H9 (cell line): ENCODE results near the gene TSPAN11. TPM values are rescaled to one million over a fixed set of nuclear protein-coding genes. Genes with fewer than 3 reads are reported as not detected.

Experiments used
- DNase-seq: peaks from one replicate; pipeline ENCODE4 v3.0.0-alpha.2; 2017
- H2AFZ ChIP-seq: one replicate; pipeline ENCODE4 v1.6.1; 2013; ENCODE audit warnings: mild to moderate bottlenecking, low read length, control low read depth, moderate library complexity
- H2AK5ac ChIP-seq: 2 replicates; pipeline ENCODE4 v1.6.1; 2013; ENCODE audit warnings: low read length, control low read depth, mixed read lengths; ENCODE audit not compliant: insufficient read length
- H2BK120ac ChIP-seq: one replicate; pipeline ENCODE4 v1.6.1; 2013; ENCODE audit warnings: low read depth, mild to moderate bottlenecking, low read length, control low read depth, inconsistent platforms; ENCODE audit not compliant: poor library complexity, severe bottlenecking
- H2BK12ac ChIP-seq: 2 replicates; pipeline ENCODE4 v1.6.1; 2013; ENCODE audit warnings: low read length, control low read depth, mixed read lengths, low read depth; ENCODE audit not compliant: insufficient read length
- H2BK15ac ChIP-seq: 2 replicates; pipeline ENCODE4 v1.6.1; 2013; ENCODE audit warnings: low read depth, low read length, control low read depth
- H2BK20ac ChIP-seq: one replicate; pipeline ENCODE4 v1.6.1; 2013; ENCODE audit warnings: low read depth, mild to moderate bottlenecking, low read length, control low read depth, inconsistent platforms; ENCODE audit not compliant: poor library complexity, severe bottlenecking
- H2BK5ac ChIP-seq: 2 replicates; pipeline ENCODE4 v1.6.1; 2013; ENCODE audit warnings: low read length, control low read depth, mixed read lengths; ENCODE audit not compliant: insufficient read length
- H3K14ac ChIP-seq: 2 replicates; pipeline ENCODE4 v1.6.1; 2013; ENCODE audit warnings: low read length, control low read depth; ENCODE audit not compliant: insufficient read depth
- H3K18ac ChIP-seq: 2 replicates; pipeline ENCODE4 v1.6.1; 2013; ENCODE audit warnings: low read depth, mild to moderate bottlenecking, mixed read lengths, low read length, control low read depth; ENCODE audit not compliant: insufficient read length
- H3K23ac ChIP-seq: 2 replicates; pipeline ENCODE4 v1.6.1; 2013; ENCODE audit warnings: low read length, control low read depth, mixed read lengths, low read depth; ENCODE audit not compliant: insufficient read length
- H3K23me2 ChIP-seq: 2 replicates; pipeline ENCODE4 v1.6.1; 2013; ENCODE audit warnings: low read depth, mild to moderate bottlenecking, mixed read lengths, low read length, control low read depth; ENCODE audit not compliant: insufficient read length, poor library complexity, severe bottlenecking
- H3K27ac ChIP-seq: 2 replicates; pipeline ENCODE4 v1.5.1; 2013; ENCODE audit warnings: low read length, control low read depth, mixed read lengths, low read depth; ENCODE audit not compliant: insufficient read length
- H3K27me3 ChIP-seq: 2 replicates; pipeline ENCODE4 v1.6.1; 2013; ENCODE audit warnings: low read length, control low read depth, inconsistent platforms; ENCODE audit not compliant: insufficient read depth
- H3K4ac ChIP-seq: 2 replicates; pipeline ENCODE4 v1.6.1; 2013; ENCODE audit warnings: low read depth, mild to moderate bottlenecking, control low read depth, inconsistent platforms, low read length, moderate library complexity
- H3K4me1 ChIP-seq: 2 replicates; pipeline ENCODE4 v1.6.1; 2013; ENCODE audit warnings: low read length, control low read depth, inconsistent platforms; ENCODE audit not compliant: insufficient read depth
- H3K4me2 ChIP-seq: 2 replicates; pipeline ENCODE4 v1.6.1; 2013; ENCODE audit warnings: low read length, control low read depth, mixed read lengths; ENCODE audit not compliant: insufficient read length, insufficient read depth
- H3K56ac ChIP-seq: 2 replicates; pipeline ENCODE4 v1.6.1; 2013; ENCODE audit warnings: low read depth, mild to moderate bottlenecking, mixed read lengths, low read length, control low read depth; ENCODE audit not compliant: insufficient read length
- H3K79me1 ChIP-seq: 2 replicates; pipeline ENCODE4 v1.6.1; 2013; ENCODE audit warnings: low read depth, mild to moderate bottlenecking, moderate library complexity, low read length, control low read depth, inconsistent platforms; ENCODE audit not compliant: insufficient read depth, poor library complexity, severe bottlenecking
- H3K79me2 ChIP-seq: 2 replicates; pipeline ENCODE4 v1.6.1; 2013; ENCODE audit warnings: low read length, control low read depth, inconsistent platforms; ENCODE audit not compliant: insufficient read depth
- H3K9ac ChIP-seq: 2 replicates; pipeline ENCODE4 v1.6.1; 2013; ENCODE audit warnings: low read length, control low read depth, mixed read lengths; ENCODE audit not compliant: insufficient read length; ENCODE audit errors: extremely low read depth
- H3K9me3 ChIP-seq: one replicate; pipeline ENCODE4 v1.6.1; 2013; ENCODE audit warnings: low read depth, low read length, inconsistent platforms; ENCODE audit not compliant: control insufficient read depth
- H3T11ph ChIP-seq: one replicate; pipeline ENCODE4 v1.6.1; 2013; ENCODE audit warnings: mild to moderate bottlenecking, low read length, control low read depth, inconsistent platforms
- H4K20me1 ChIP-seq: one replicate; pipeline ENCODE4 v1.6.1; 2013; ENCODE audit not compliant: control insufficient read depth, insufficient read length, insufficient read depth
- H4K5ac ChIP-seq: 2 replicates; pipeline ENCODE4 v1.6.1; 2013; ENCODE audit warnings: low read depth, mild to moderate bottlenecking, mixed read lengths, low read length, control low read depth; ENCODE audit not compliant: insufficient read length
- H4K8ac ChIP-seq: replicated peaks from 2 replicates; pipeline ENCODE4 v1.6.1; 2013; ENCODE audit warnings: low read length, control low read depth, mixed read lengths, low read depth; ENCODE audit not compliant: insufficient read length
- H4K91ac ChIP-seq: 2 replicates; pipeline ENCODE4 v1.6.1; 2013; ENCODE audit warnings: low read depth, mild to moderate bottlenecking, moderate library complexity, mixed read lengths, low read length, control low read depth; ENCODE audit not compliant: insufficient read length
- H3K27ac Mint-ChIP-seq, 3 experiments: 2 replicates in 2 of 3; 3 replicates in 1 of 3; pipeline ENCODE4 v1.8.0; 2020 to 2021; ENCODE audit warnings: mixed read lengths in 3 of 3, mild to moderate bottlenecking in 1 of 3, moderate library complexity in 1 of 3
- H3K27me3 Mint-ChIP-seq: 2 replicates; pipeline ENCODE4 v1.8.0; 2021; ENCODE audit warnings: low read depth, mild to moderate bottlenecking, moderate library complexity, mixed read lengths
- H3K36me3 Mint-ChIP-seq, 3 experiments: 2 replicates in 2 of 3; 3 replicates in 1 of 3; pipeline ENCODE4 v1.8.0; 2020 to 2021; ENCODE audit warnings: low read depth in 3 of 3, mixed read lengths in 3 of 3; ENCODE audit not compliant: insufficient read depth in 1 of 3
- H3K4me1 Mint-ChIP-seq, 2 experiments: 2 replicates each; pipeline ENCODE4 v1.8.0; 2020; ENCODE audit warnings: mixed read lengths in 2 of 2
- H3K4me3 Mint-ChIP-seq, 2 experiments: 2 replicates in 1 of 2; 3 replicates in 1 of 2; pipeline ENCODE4 v1.8.0; 2020 to 2021; ENCODE audit warnings: mild to moderate bottlenecking in 2 of 2, mixed read lengths in 2 of 2, moderate library complexity in 1 of 2
- H3K9me3 Mint-ChIP-seq, 2 experiments: 2 replicates in 1 of 2; 3 replicates in 1 of 2; pipeline ENCODE4 v1.8.0; 2020; ENCODE audit warnings: mild to moderate bottlenecking in 2 of 2, mixed read lengths in 2 of 2, moderate library complexity in 1 of 2
- WGBS: extraction: QIAGEN DNeasy Blood & Tissue Kit; methylation state at CpG from one replicate; pipeline ENCODE4 v1.1.7; 2013; ENCODE audit warnings: missing lambda C conversion rate, low lambda C conversion rate, mixed read lengths; ENCODE audit not compliant: insufficient read length; ENCODE audit errors: extremely low coverage; 5-methylcytosine and 5-hydroxymethylcytosine counted together
- total RNA-seq: library from RNA; stranded (reverse); gene quantifications from 2 replicates; pipeline ENCODE4 v1.2.1, GENCODE V29; 2021
- TF ChIP-seq, protein P1 (sequence below): fragments of 200-600 bp; sonication (generic); conservative IDR thresholded peaks from 3 replicates; pipeline ENCODE4 v1.8.0; 2021; ENCODE audit warnings: antibody characterized with exemption, mild to moderate bottlenecking

Gene TSPAN11
- total RNA-seq, 1 experiment from 2014 or later = 4.2 TPM

DNA sequence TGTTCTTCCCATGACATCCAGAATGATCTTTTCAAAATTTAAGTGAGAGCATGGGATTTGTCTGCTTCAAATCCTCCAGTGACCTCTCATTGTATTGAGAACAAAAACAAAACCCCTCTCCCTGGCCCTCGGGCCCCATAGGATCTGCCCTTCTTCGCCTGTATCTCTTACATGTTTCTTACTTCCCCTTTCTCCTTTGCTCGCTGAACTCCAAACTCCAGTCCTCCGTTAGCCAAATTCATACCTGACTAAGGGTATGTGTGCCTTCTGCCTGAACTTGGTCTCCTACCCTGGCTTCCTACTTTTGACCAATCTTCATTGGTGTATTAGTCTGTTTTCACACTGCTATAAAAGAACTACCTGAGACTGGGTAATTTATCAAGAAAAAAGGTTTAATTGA lies 13.2 kb upstream of the TSPAN11 start:
- Mint-ChIP-seq H3K9me3 (no peaks in the 10 kb centered on the region), H3K4me1 (peaks cover 27 to 40% of the 10 kb centered on the region in 2 experiments), H3K27ac (no peak overlapping the region), H3K4me3 (no peak overlapping the region), H3K27me3 (peaks cover 5% of the 10 kb centered on the region), H3K36me3 (no peaks in the 10 kb centered on the region)
- Histone ChIP-seq H3T11ph (no peak overlapping the region), H4K91ac (no peak overlapping the region), H3K27me3 (no peaks in the 10 kb centered on the region), H2BK120ac (no peak overlapping the region), H3K4me1 (peaks cover 6% of the 10 kb centered on the region; the same call in 1 of the 2 replicates), H3K4ac (no peak overlapping the region), H4K20me1 (no peaks in the 10 kb centered on the region), H4K8ac (no peak overlapping the region), H3K56ac (no peak overlapping the region), H2AFZ (no peak overlapping the region), H3K79me1 (no peaks in the 10 kb centered on the region), H4K5ac (no peak overlapping the region), H3K14ac (no peak overlapping the region), H2BK5ac (no peak overlapping the region), H3K4me2 (no peak overlapping the region), H2BK12ac (no peak overlapping the region), H2AK5ac (no peak overlapping the region), H3K27ac (no peak overlapping the region), H2BK20ac (no peak overlapping the region), H3K18ac (no peak overlapping the region), H3K9ac (no peak overlapping the region), H2BK15ac (no peak overlapping the region), H3K79me2 (no peaks in the 10 kb centered on the region), H3K23ac (no peak overlapping the region), H3K9me3 (no peaks in the 10 kb centered on the region), H3K23me2 (no peaks in the 10 kb centered on the region)
- TF ChIP-seq, protein P1, sequence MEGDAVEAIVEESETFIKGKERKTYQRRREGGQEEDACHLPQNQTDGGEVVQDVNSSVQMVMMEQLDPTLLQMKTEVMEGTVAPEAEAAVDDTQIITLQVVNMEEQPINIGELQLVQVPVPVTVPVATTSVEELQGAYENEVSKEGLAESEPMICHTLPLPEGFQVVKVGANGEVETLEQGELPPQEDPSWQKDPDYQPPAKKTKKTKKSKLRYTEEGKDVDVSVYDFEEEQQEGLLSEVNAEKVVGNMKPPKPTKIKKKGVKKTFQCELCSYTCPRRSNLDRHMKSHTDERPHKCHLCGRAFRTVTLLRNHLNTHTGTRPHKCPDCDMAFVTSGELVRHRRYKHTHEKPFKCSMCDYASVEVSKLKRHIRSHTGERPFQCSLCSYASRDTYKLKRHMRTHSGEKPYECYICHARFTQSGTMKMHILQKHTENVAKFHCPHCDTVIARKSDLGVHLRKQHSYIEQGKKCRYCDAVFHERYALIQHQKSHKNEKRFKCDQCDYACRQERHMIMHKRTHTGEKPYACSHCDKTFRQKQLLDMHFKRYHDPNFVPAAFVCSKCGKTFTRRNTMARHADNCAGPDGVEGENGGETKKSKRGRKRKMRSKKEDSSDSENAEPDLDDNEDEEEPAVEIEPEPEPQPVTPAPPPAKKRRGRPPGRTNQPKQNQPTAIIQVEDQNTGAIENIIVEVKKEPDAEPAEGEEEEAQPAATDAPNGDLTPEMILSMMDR = no peak
- no peak for DNase-seq
- WGBS = no CpG with 5 or more reads among the region's 4 CpGs
